HCT116 (cell line): ENCODE measurements around the gene KCNIP4. TPM values are rescaled to one million over a fixed set of nuclear protein-coding genes. Genes with fewer than 3 reads are reported as not detected.

ENCODE experiments used
- ATAC-seq: fragments of 200-7000 bp; cut with Tn5 transposase; 2 replicates; pipeline ENCODE4 v1.9.1; 2020; ENCODE audit warnings: mild to moderate bottlenecking, moderate library complexity
- BruUV-seq: library from RNA; stranded (reverse); fragments of 400-500 nt; replicated peaks from 2 replicates; lab custom pipeline; 2021; lab: Mats Ljungman, UMichigan
- CTCF ChIA-PET: fragments of 300-600 bp; sonication (Branson Sonifier 250); formaldehyde crosslinking; loops from one replicate; lab custom pipeline; 2021; ENCODE audit warnings: antibody characterized with exemption; lab: Charles Lee
- POLR2A ChIA-PET: fragments of 300-600, 350-600 bp; sonication (Branson Sonifier 250); formaldehyde crosslinking; loops from one replicate; lab custom pipeline; 2021; ENCODE audit warnings: antibody characterized with exemption; lab: Charles Lee
- RAD21 ChIA-PET, 2 experiments: fragments of 300-600 bp; sonication (Branson Sonifier 250); formaldehyde crosslinking; loops; one replicate each; lab custom pipeline; 2023; ENCODE audit warnings: low total read pairs in 2 of 2; ENCODE audit not compliant: uncharacterized antibody in 2 of 2, unreplicated experiment in 2 of 2, low non-redundant PET in 1 of 2; lab: Charles Lee
- DNase-seq: peaks from one replicate; pipeline ENCODE4 v3.0.0-alpha.2; 2010; ENCODE audit warnings: low read depth, low spot score
- H2AFZ ChIP-seq: fragments of 200-600 bp; shearing (Covaris generic), sonication (generic); 2 replicates; pipeline ENCODE4 v1.6.1; 2017; ENCODE audit warnings: low read depth, mixed run types, mixed read lengths, antibody characterized with exemption, low read length; ENCODE audit not compliant: poor library complexity, severe bottlenecking
- H3K27ac ChIP-seq: 2 replicates; pipeline ENCODE4 v1.5.1; 2012; ENCODE audit warnings: low read depth, low read length
- H3K27me3 ChIP-seq: fragments of 200-600 bp; sonication (generic); 2 replicates; pipeline ENCODE4 v1.6.1; 2016; ENCODE audit warnings: mixed run types, low read length, mixed read lengths; ENCODE audit not compliant: insufficient read depth
- H3K36me3 ChIP-seq, 2 experiments: fragments of 200-500 bp in 1 of 2; fragments of 200-600 bp in 1 of 2; sonication (Bioruptor generic) in 1 of 2; sonication (generic) in 1 of 2; 2 replicates each; pipeline versions ENCODE4 v1.5.1 to v1.6.1; 2014 to 2016; ENCODE audit warnings: low read length in 2 of 2, inconsistent platforms in 1 of 2, mixed read lengths in 1 of 2, mixed run types in 1 of 2; ENCODE audit not compliant: insufficient read depth in 2 of 2, control insufficient read depth in 1 of 2
- H3K4me1 ChIP-seq, 2 experiments: fragments of 200-600 bp in 1 of 2; sonication (generic) in 1 of 2; 2 replicates each; pipeline versions ENCODE4 v1.5.1 to v1.6.1; 2012 to 2017; ENCODE audit warnings: low read length in 2 of 2, inconsistent platforms in 1 of 2, mild to moderate bottlenecking in 1 of 2, mixed read lengths in 1 of 2, mixed run types in 1 of 2, moderate library complexity in 1 of 2; ENCODE audit not compliant: insufficient read depth in 2 of 2, control insufficient read depth in 1 of 2
- H3K4me2 ChIP-seq: fragments of 200-600 bp; sonication (generic); 2 replicates; pipeline ENCODE4 v1.6.1; 2017; ENCODE audit warnings: mixed run types, low read length, mixed read lengths
- H3K4me3 ChIP-seq, 2 experiments: fragments of 200-600 bp in 1 of 2; sonication (generic) in 1 of 2; replicated peaks in 1 of 2; 2 replicates each; pipeline ENCODE4 v1.5.1; 2011 to 2016; ENCODE audit warnings: low read length in 2 of 2, control low read depth in 1 of 2, low read depth in 1 of 2, mild to moderate bottlenecking in 1 of 2, mixed read lengths in 1 of 2, mixed run types in 1 of 2
- H3K79me2 ChIP-seq: fragments of 200-600 bp; sonication (generic); 2 replicates; pipeline ENCODE4 v1.6.1; 2017; ENCODE audit warnings: mild to moderate bottlenecking, mixed run types, low read length, moderate library complexity, mixed read lengths; ENCODE audit not compliant: insufficient read depth
- H3K9ac ChIP-seq: fragments of 200-600 bp; sonication (generic); 2 replicates; pipeline ENCODE4 v1.6.1; 2016; ENCODE audit warnings: low read length, mixed read lengths
- H3K9me2 ChIP-seq: fragments of 200-600 bp; sonication (generic), shearing (Covaris generic); 2 replicates; pipeline ENCODE4 v1.6.1; 2017; ENCODE audit warnings: mixed run types, mild to moderate bottlenecking, moderate library complexity; ENCODE audit not compliant: insufficient read depth
- H3K9me3 ChIP-seq, 2 experiments: fragments of 200-500 bp in 1 of 2; fragments of 200-600 bp in 1 of 2; sonication (Bioruptor generic) in 1 of 2; sonication (generic) in 1 of 2; 2 replicates each; pipeline ENCODE4 v1.6.1; 2014 to 2017; ENCODE audit warnings: low read length in 2 of 2, mixed read lengths in 2 of 2, inconsistent platforms in 1 of 2, low read depth in 1 of 2, mild to moderate bottlenecking in 1 of 2, mixed run types in 1 of 2, moderate library complexity in 1 of 2; ENCODE audit not compliant: control insufficient read depth in 1 of 2, insufficient read depth in 1 of 2
- H4K20me1 ChIP-seq: fragments of 200-600 bp; sonication (generic), shearing (Covaris generic); 2 replicates; pipeline ENCODE4 v1.6.1; 2017; ENCODE audit warnings: mixed run types, mild to moderate bottlenecking, moderate library complexity; ENCODE audit not compliant: insufficient read depth
- ATF3 ChIP-seq: IDR thresholded peaks from 2 replicates; pipeline ENCODE4 v1.6.1; 2012
- ELF1 ChIP-seq: IDR thresholded peaks from 2 replicates; pipeline ENCODE4 v1.6.1; 2012; ENCODE audit warnings: low read depth, borderline replicate concordance
- EZH2 ChIP-seq: fragments of 200-600 bp; sonication (generic); IDR thresholded peaks from 2 replicates; pipeline ENCODE4 v1.6.1; 2017; ENCODE audit warnings: antibody characterized with exemption, mixed run types
- JUND ChIP-seq: IDR thresholded peaks from 2 replicates; pipeline ENCODE4 v1.6.1; 2012
- MAX ChIP-seq: IDR thresholded peaks from 2 replicates; pipeline ENCODE4 v1.6.1; 2012
- POLR2A ChIP-seq: IDR thresholded peaks from 2 replicates; pipeline ENCODE4 v1.7.0; 2011; ENCODE audit warnings: borderline replicate concordance; ENCODE audit not compliant: insufficient read depth, insufficient read length; ENCODE audit errors: extremely low read depth
- POLR2AphosphoS5 ChIP-seq: IDR thresholded peaks from 2 replicates; pipeline ENCODE4 v1.6.1; 2011; ENCODE audit warnings: mild to moderate bottlenecking, low read depth, low read length, moderate library complexity
- RAD21 ChIP-seq: IDR thresholded peaks from 2 replicates; pipeline ENCODE4 v1.6.1; 2012; ENCODE audit warnings: low read depth, mild to moderate bottlenecking
- SRF ChIP-seq: IDR thresholded peaks from 2 replicates; pipeline ENCODE4 v1.6.1; 2012; ENCODE audit warnings: low read depth
- TCF7L2 ChIP-seq: IDR thresholded peaks from 2 replicates; pipeline ENCODE4 v1.7.0; 2011; ENCODE audit warnings: borderline replicate concordance, inconsistent platforms; ENCODE audit not compliant: insufficient read depth, insufficient read length; ENCODE audit errors: extremely low read depth
- ZBTB33 ChIP-seq: IDR thresholded peaks from 2 replicates; pipeline ENCODE4 v1.6.1; 2011; ENCODE audit warnings: mild to moderate bottlenecking, low read length, moderate library complexity; ENCODE audit not compliant: insufficient replicate concordance; ENCODE audit errors: extremely low read depth
- intact Hi-C: fragments of 100-400 bp; cut with micrococcal nuclease; formaldehyde crosslinking; loops from 2 replicates; pipeline ENCODE4 v1.10.0; 2022
- total RNA-seq: library from RNA; stranded (reverse); gene quantifications from one replicate; pipeline ENCODE4 v1.2.1, GENCODE V29; 2021; ENCODE audit not compliant: unreplicated experiment

The KCNIP4 gene
- total RNA-seq, 1 experiment from 2014 or later = not detected

- no peak for DNase-seq
- H2AFZ ChIP-seq = no peak overlapping the region
- no peaks in the 10 kb centered on the region for H3K27me3 ChIP-seq
- H3K9me2 ChIP-seq = no peaks in the 10 kb centered on the region
- H4K20me1 ChIP-seq = no peaks in the 10 kb centered on the region
- BruUV-seq = no TSS peak
- ChIA-PET POLR2A (no interaction called here), RAD21 (no interaction called here), CTCF (no interaction called here)
- H3K9me3 ChIP-seq = peaks cover 7% of the 10 kb centered on the region in 2 experiments; a peak in 2 of 4 replicates
- intact Hi-C loops = no loop called here
- TF ChIP-seq JUND = no peak
- no peak for TF ChIP-seq MAX
- TF ChIP-seq TCF7L2 = no peak
- TF ChIP-seq ATF3 = no peak
- no peak for TF ChIP-seq RAD21
- TF ChIP-seq ZBTB33 = no peak
- no peak for TF ChIP-seq POLR2A
- H3K9ac ChIP-seq = no peak overlapping the region
- no peaks in the 10 kb centered on the region for H3K79me2 ChIP-seq
- no peaks in the 10 kb centered on the region for H3K36me3 ChIP-seq
- H3K4me3 ChIP-seq = no peak overlapping the region
- ATAC-seq = no peak
- H3K4me2 ChIP-seq = no peak overlapping the region
- no peaks in the 10 kb centered on the region for H3K4me1 ChIP-seq
- no peak overlapping the region for H3K27ac ChIP-seq
Measured at GRCh38 chr4:21856754-21857153, 91.8 kb downstream of the KCNIP4 start.

GRCh38 chr4:21856301-21856700, 92.3 kb downstream of the KCNIP4 start:
- Histone ChIP-seq H4K20me1 (no peaks in the 10 kb centered on the region), H2AFZ (no peak overlapping the region), H3K4me2 (no peak overlapping the region), H3K4me3 (no peak overlapping the region), H3K9me2 (no peaks in the 10 kb centered on the region)
- POLR2A ChIA-PET = no interaction called here
- intact Hi-C loops = no loop called here
- no peak for DNase-seq
- TF ChIP-seq POLR2AphosphoS5 = no peak
- TF ChIP-seq SRF = no peak
- no peak for TF ChIP-seq ATF3
- TF ChIP-seq RAD21 = no peak
- no peak for TF ChIP-seq EZH2
- TF ChIP-seq TCF7L2 = no peak
- TF ChIP-seq ELF1 = no peak
- TF ChIP-seq, all 23 proteins: peak for 0
- Histone ChIP-seq H3K36me3 (no peaks in the 10 kb centered on the region), H3K9me3 (peaks cover 7% of the 10 kb centered on the region in 2 experiments; a peak in 2 of 4 replicates), H3K79me2 (no peaks in the 10 kb centered on the region), H3K4me1 (no peaks in the 10 kb centered on the region), H3K27me3 (no peaks in the 10 kb centered on the region), H3K27ac (no peak overlapping the region), H3K9ac (no peak overlapping the region)
- CTCF ChIA-PET = no interaction called here
- RAD21 ChIA-PET = no interaction called here
- BruUV-seq = no TSS peak
- no peak for ATAC-seq
